ENCODE measurements around the gene CLIP3.
"Not testable (repeated sequence)": the region's sequence is repeated elsewhere in the genome, so short reads cannot be mapped to it uniquely, and the experiment has no call there.

Gene CLIP3

GRCh38 chr19:36046443-36047050 is 13.9 kb upstream of the CLIP3 start:
- DNase-seq (ENCODE audit: low read depth): no peak

- no peak for DNase-seq (ENCODE audit: low read depth)
Observed at GRCh38 chr19:36043952-36044351, 11.3 kb upstream of the CLIP3 start.

GRCh38 chr19:36041831-36042230 is 9.2 kb upstream of the CLIP3 start:
- DNase-seq (ENCODE audit: low read depth): peak; percentile 67

GRCh38 chr19:36041092-36041491 is 8.4 kb upstream of the CLIP3 start:
- DNase-seq (ENCODE audit: low read depth): not testable (repeated sequence)

- DNase-seq (ENCODE audit: low read depth): no peak
Observed at GRCh38 chr19:36040495-36040894, 7.8 kb upstream of the CLIP3 start.

- no peak for DNase-seq (ENCODE audit: low read depth)
Observed at GRCh38 chr19:36031308-36031707, 1.4 kb downstream of the CLIP3 start.

- no peak for DNase-seq (ENCODE audit: low read depth)
Observed at GRCh38 chr19:36030264-36031148, 2.2 kb downstream of the CLIP3 start.

- DNase-seq (ENCODE audit: low read depth): no peak
Observed at GRCh38 chr19:36028313-36029041, 4.2 kb downstream of the CLIP3 start.

- no peak for DNase-seq (ENCODE audit: low read depth)
Observed at GRCh38 chr19:36027696-36028095, 5.0 kb downstream of the CLIP3 start.

- DNase-seq (ENCODE audit: low read depth): no peak
Observed at GRCh38 chr19:36026091-36026876, 6.4 kb downstream of the CLIP3 start.

- DNase-seq (ENCODE audit: low read depth): no peak
Observed at GRCh38 chr19:36025541-36025940, 7.1 kb downstream of the CLIP3 start.

GRCh38 chr19:36023432-36023831 is 9.2 kb downstream of the CLIP3 start:
- DNase-seq (ENCODE audit: low read depth): no peak

GRCh38 chr19:36019061-36019670 is 13.5 kb downstream of the CLIP3 start:
- DNase-seq (ENCODE audit: low read depth): no peak

- DNase-seq (ENCODE audit: low read depth): peak; percentile 94
Observed at GRCh38 chr19:36014012-36014924, 18.4 kb downstream of the CLIP3 start, which contains the start of gene ALKBH6. Gene ALKBH6 (minus strand): TSS chr19:36014213. CDS start chr19:36013397, 816 bp downstream.

- no peak for DNase-seq (ENCODE audit: low read depth)
Observed at GRCh38 chr19:36013280-36014011, 19.2 kb downstream of the CLIP3 start.

- no peak for DNase-seq (ENCODE audit: low read depth)
Observed at GRCh38 chr19:36010402-36010801, 22.3 kb downstream of the CLIP3 start.

- no peak for DNase-seq (ENCODE audit: low read depth)
Observed at GRCh38 chr19:36009633-36010379, 22.9 kb downstream of the CLIP3 start.

GRCh38 chr19:36009220-36009619 is 23.5 kb downstream of the CLIP3 start:
- no peak for DNase-seq (ENCODE audit: low read depth)
